ENCODE data around the gene RNU1-2.
"Not testable (repeated sequence)": the region's sequence is repeated elsewhere in the genome, so short reads cannot be mapped to it uniquely, and the experiment has no call there.

Gene RNU1-2

DNA sequence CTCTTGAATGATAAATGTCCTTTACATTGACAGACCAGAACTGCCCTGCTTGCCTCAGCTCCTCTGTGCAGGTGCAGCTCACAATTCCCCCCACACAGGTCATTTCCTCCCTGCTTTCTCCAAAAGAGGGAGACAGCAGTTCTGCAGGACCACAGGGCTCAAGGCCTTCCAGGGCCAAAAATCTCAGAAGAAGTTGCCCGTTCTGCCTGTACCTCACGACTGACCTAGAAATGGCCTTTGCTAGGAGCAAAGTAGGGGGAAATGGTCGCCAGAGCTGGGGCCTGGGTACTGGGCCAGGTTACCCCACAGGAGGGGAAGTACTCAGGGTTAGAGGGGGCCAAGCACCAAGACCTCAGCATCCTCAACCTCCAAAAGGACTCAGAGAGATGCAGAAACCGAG, 11.1 kb downstream of the RNU1-2 start:
- no peaks in the 10 kb centered on the region for H3K27me3 ChIP-seq (ENCODE audit: insufficient read depth, insufficient read length)
- no peak for TF ChIP-seq ZNF274 (IDR thresholded peaks at IDR 0.05; ENCODE audit: low read depth, low read length)
- TF ChIP-seq SUZ12 (IDR thresholded peaks at IDR 0.05; ENCODE audit: extremely low read depth, insufficient read depth, insufficient read length): no peak
- TF ChIP-seq YY1 (IDR thresholded peaks at IDR 0.05; ENCODE audit: insufficient read depth, insufficient read length): no peak
- no peak for DNase-seq (ENCODE audit: low read depth, low spot score)
- no peaks in the 10 kb centered on the region for H3K36me3 ChIP-seq (ENCODE audit: insufficient read depth, insufficient read length, low read length)
- H3K4me3 ChIP-seq (ENCODE audit: insufficient read length, low read depth): no peak overlapping the region
- H3K9ac ChIP-seq (ENCODE audit: insufficient read length, low read depth): no peak overlapping the region
- peaks cover 5% of the 10 kb centered on the region; the same call in 1 of the 2 replicates for H3K9me3 ChIP-seq (ENCODE audit: insufficient read depth, low read length)
- H3K4me1 ChIP-seq (ENCODE audit: insufficient read depth, insufficient read length): no peaks in the 10 kb centered on the region

DNA sequence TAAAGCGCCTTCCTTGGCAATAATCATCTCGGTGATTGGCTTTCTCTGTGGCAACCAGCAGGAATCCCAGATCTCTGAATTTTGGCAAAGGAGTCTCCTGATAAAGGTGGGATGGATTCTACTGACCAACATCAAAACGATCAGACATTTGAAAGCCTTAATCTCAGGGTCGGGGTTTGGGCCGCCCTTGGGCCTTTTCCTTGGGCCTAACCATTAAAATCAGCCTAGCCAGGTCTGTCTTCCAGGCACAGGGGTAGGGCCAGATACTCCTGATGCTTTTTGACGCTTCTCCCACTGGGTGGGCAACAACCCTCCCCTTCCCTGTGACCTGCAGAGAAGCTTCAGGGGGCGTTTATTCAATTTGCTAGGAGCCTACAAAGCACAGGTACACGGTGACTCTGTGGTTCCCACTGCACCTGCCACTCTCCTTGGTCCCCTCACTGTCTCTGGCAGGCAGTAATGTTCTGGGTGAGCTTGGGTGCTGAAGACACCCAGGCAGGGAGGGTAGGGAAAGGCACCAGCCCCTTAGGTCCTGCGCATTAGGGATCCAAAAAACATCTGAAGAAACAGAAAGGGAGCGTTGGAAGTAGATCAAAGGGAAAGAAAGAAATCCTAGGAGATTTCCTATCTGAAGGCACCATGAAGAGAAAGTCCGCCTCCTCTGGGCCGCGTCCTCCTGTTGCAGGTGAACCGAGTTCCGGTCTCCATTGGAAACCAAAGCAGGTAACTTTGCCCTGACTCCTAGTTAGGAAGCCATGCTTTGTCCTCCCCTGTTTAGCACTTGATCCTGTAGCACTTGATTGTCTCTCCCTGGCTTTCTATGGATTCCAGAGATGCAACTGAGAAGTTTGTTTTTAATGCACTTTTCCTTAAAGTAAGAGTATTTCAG, 12.3 kb downstream of the RNU1-2 start:
- H3K9ac ChIP-seq (ENCODE audit: insufficient read length, low read depth): no peak overlapping the region
- peaks cover 3% of the 10 kb centered on the region for H3K27me3 ChIP-seq (ENCODE audit: insufficient read depth, insufficient read length)
- no peak for DNase-seq (ENCODE audit: low read depth, low spot score)
- H3K4me1 ChIP-seq (ENCODE audit: insufficient read depth, insufficient read length): no peaks in the 10 kb centered on the region
- H3K36me3 ChIP-seq (ENCODE audit: insufficient read depth, insufficient read length, low read length): no peaks in the 10 kb centered on the region
- H3K9me3 ChIP-seq (ENCODE audit: insufficient read depth, low read length): peaks cover 5% of the 10 kb centered on the region; the same call in 1 of the 2 replicates
- TF ChIP-seq SUZ12 (IDR thresholded peaks at IDR 0.05; ENCODE audit: extremely low read depth, insufficient read depth, insufficient read length): no peak
- TF ChIP-seq YY1 (IDR thresholded peaks at IDR 0.05; ENCODE audit: insufficient read depth, insufficient read length): no peak
- TF ChIP-seq ZNF274 (IDR thresholded peaks at IDR 0.05; ENCODE audit: low read depth, low read length): no peak
- no peak overlapping the region for H3K4me3 ChIP-seq (ENCODE audit: insufficient read length, low read depth)

DNA sequence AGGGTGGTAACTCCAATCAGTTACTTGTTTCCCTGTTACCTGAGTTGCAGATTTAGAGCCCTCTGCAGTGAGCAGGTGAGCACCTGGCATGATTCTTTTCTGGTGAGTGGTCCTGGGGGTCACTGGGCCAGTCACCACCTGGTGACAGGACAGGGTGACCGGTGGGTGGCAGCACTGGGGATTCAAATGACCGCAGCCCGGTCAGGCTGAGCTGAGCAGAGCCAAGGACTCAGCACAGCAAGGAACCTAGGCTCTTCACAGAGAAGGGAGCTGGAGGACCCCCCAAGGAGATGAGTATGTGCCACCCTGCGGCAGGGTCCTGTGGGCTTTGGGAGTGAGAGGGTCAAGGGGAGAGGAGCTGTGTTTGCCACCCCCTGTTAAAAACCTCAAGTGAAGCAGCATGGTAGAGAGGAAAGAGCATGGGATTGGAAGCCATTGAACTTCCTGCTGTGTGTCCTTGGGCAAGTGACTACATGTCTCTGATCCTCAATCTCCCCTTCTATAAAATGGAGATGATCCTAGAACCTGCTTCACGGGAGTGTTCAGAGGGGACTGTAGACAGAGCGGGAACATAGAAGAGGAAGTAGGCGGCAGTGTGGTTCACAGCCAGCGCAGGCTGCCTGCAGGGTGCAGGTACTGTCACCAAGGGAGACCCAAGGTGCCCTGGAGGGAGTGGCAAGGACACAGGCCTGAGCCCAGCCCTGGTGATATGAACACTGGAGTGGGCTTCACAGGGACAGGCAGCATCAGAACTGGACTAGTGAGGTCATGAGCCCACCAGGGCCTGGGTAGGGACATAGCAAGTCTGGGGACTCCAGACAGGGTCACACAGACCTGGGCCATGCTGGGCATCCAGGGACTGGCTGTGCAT, 16.3 kb downstream of the RNU1-2 start:
- DNase-seq (ENCODE audit: low read depth, low spot score); H3K4me3 ChIP-seq (ENCODE audit: insufficient read length, low read depth); H3K9me3 ChIP-seq (ENCODE audit: insufficient read depth, low read length); H3K9ac ChIP-seq (ENCODE audit: insufficient read length, low read depth); H3K36me3 ChIP-seq (ENCODE audit: insufficient read depth, insufficient read length, low read length); H3K27me3 ChIP-seq (ENCODE audit: insufficient read depth, insufficient read length): not testable (repeated sequence)
- peaks cover 11% of the 10 kb centered on the region for H3K4me1 ChIP-seq (ENCODE audit: insufficient read depth, insufficient read length)

DNA sequence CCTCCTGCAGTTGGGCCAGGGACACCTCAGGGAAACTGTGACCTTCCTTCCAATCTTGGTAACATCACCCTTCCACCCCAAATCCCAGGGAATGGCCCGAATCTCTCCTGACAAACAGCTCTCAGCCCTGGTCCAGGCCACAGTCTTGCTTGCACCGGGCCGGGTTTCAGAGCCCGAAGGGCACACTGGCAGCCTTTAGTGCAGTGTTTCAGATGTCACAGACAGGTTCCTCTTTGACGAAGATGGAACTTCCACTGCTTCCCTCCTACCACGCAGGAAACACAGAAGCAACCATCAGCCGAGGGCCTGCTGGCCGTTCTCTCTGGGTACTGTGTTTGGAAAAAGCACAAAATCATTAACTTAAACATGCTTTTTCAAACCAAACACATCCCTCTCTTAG, 17.0 kb downstream of the RNU1-2 start:
- Histone ChIP-seq H3K4me1 (ENCODE audit: insufficient read depth, insufficient read length) (peaks cover 11% of the 10 kb centered on the region), H3K9ac (ENCODE audit: insufficient read length, low read depth) (peak overlapping the region; percentile 75)
- not testable (repeated sequence) for DNase-seq (ENCODE audit: low read depth, low spot score); H3K9me3 ChIP-seq (ENCODE audit: insufficient read depth, low read length); H3K27me3 ChIP-seq (ENCODE audit: insufficient read depth, insufficient read length); H3K4me3 ChIP-seq (ENCODE audit: insufficient read length, low read depth); H3K36me3 ChIP-seq (ENCODE audit: insufficient read depth, insufficient read length, low read length)

DNA sequence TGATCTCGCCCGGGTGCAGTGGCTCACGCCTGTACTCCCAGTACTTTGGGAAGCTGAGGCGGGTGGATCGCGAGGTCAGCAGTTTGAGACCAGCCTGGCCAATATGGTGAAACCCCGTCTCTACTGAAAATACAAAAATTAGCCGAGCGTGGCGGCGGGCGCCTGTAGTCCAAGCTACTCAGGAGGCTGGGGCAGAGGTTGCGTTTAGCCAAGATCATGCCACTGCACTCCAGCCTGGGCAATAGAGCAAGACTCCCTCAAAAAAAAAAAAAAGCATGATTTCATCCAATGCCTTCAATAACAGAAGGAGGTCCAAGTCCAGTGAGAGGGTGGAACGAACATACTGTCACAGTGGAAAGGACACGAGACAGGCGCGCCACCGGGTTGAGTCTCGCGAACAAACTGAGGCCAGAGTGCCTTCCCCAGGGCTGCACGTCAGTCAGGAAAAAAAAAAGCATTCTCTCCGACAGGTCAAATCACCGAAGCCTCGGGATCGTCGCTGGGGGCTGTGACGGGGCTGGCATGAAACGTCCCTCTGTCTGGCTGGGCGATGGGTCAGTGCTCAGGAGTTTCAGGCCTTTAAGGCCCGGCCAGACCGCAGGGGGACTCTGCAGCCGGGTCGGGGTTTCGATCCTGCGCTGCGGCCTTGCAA, 17.5 kb downstream of the RNU1-2 start:
- no peaks in the 10 kb centered on the region for H3K9me3 ChIP-seq (ENCODE audit: insufficient read depth, low read length)
- peaks cover 8% of the 10 kb centered on the region for H3K27me3 ChIP-seq (ENCODE audit: insufficient read depth, insufficient read length)
- no peak for TF ChIP-seq YY1 (IDR thresholded peaks at IDR 0.05; ENCODE audit: insufficient read depth, insufficient read length)
- no peak for TF ChIP-seq ZNF274 (IDR thresholded peaks at IDR 0.05; ENCODE audit: low read depth, low read length)
- no peak for TF ChIP-seq SUZ12 (IDR thresholded peaks at IDR 0.05; ENCODE audit: extremely low read depth, insufficient read depth, insufficient read length)
- no peaks in the 10 kb centered on the region for H3K36me3 ChIP-seq (ENCODE audit: insufficient read depth, insufficient read length, low read length)
- no peak for DNase-seq (ENCODE audit: low read depth, low spot score)
- H3K4me1 ChIP-seq (ENCODE audit: insufficient read depth, insufficient read length): peaks cover 11% of the 10 kb centered on the region
- peak overlapping the region; percentile 75 for H3K9ac ChIP-seq (ENCODE audit: insufficient read length, low read depth)
- H3K4me3 ChIP-seq (ENCODE audit: insufficient read length, low read depth): peak overlapping the region; percentile 48

DNA sequence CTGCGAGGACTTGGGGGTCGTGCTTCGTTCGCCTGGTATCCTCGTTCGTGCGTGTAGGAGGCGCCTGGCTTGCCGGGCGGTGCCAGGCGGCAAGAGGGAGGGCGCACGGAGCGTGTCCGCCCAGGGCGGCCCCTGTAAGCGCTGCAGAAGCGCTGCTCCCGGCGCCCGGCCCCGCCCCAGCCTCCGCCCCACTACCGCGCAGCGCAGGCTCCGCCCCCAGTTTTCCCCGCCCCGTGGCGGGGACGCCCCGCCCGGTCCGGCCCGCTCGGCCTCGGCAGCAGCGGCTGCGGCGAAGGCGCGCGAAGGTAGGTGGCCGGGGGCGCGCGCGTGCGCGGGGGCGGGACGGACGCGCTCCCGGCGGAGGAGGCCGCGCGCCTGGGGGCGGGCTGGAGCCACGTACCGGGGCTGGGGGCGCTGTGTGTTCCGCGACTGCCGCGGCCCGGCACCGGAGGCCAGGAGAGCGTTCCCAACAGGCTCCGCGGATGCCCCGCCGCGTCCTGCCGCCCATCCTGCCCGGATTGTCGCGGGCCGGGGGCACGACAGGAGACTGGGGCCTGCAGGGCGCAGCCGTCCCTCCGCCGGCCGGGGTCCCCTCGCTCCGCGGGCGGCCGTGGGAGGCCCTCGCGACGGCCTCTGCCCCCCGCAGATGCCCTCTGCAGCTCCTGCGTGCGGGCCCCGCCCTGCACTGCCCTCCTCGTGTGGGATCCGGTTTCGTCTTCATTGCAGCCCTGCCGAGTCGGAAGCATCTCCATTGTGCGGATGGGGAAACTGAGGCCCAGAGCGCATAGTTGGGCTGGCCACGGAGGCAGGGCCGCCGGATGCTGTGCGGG, 18.3 kb downstream of the RNU1-2 start:
- peak; percentile 92 for DNase-seq (ENCODE audit: low read depth, low spot score)
- H3K9me3 ChIP-seq (ENCODE audit: insufficient read depth, low read length): no peaks in the 10 kb centered on the region
- H3K27me3 ChIP-seq (ENCODE audit: insufficient read depth, insufficient read length): peaks cover 8% of the 10 kb centered on the region
- TF ChIP-seq YY1 (IDR thresholded peaks at IDR 0.05; ENCODE audit: insufficient read depth, insufficient read length): no peak
- no peak for TF ChIP-seq ZNF274 (IDR thresholded peaks at IDR 0.05; ENCODE audit: low read depth, low read length)
- TF ChIP-seq SUZ12 (IDR thresholded peaks at IDR 0.05; ENCODE audit: extremely low read depth, insufficient read depth, insufficient read length): no peak
- peak overlapping the region; percentile 94 for H3K9ac ChIP-seq (ENCODE audit: insufficient read length, low read depth)
- no peaks in the 10 kb centered on the region for H3K36me3 ChIP-seq (ENCODE audit: insufficient read depth, insufficient read length, low read length)
- H3K4me3 ChIP-seq (ENCODE audit: insufficient read length, low read depth): peak overlapping the region; percentile 69
- H3K4me1 ChIP-seq (ENCODE audit: insufficient read depth, insufficient read length): peaks cover 11% of the 10 kb centered on the region

DNA sequence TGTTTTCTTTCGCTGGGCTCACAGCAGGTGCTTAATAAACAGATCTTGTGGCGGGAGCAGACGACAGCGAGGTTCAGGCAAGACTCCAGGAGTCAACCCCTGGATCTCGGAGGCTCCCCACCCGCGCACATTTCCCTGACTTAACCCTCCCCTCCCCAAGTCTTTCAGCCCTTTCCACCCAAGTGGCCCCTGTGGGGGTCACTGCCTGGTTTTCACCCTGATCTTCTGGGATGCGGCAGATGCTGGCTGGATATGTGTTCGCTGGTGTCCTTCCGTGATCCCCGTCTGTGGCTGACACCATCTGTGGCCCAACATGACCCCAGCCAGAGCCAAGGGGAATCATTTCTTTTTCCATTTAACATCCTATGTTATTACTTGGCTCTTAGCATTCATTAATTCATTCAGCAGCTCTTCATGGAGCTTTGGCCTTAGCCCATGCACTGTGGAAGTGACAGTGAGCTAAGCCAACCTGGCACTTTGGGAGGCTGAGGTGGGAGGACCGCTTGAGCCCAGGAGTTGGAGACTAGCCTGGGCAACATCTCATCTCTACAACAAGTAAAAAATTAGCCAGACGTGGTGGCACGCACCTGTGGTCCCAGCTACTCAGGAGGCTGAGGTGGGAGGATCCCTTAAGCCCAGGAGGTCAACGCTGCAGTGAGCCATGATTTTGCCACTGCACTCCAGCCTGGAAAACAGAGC, 19.3 kb downstream of the RNU1-2 start:
- peak overlapping the region; percentile 39 for H3K9ac ChIP-seq (ENCODE audit: insufficient read length, low read depth)
- H3K27me3 ChIP-seq (ENCODE audit: insufficient read depth, insufficient read length); H3K9me3 ChIP-seq (ENCODE audit: insufficient read depth, low read length); DNase-seq (ENCODE audit: low read depth, low spot score); H3K36me3 ChIP-seq (ENCODE audit: insufficient read depth, insufficient read length, low read length): not testable (repeated sequence)
- H3K4me1 ChIP-seq (ENCODE audit: insufficient read depth, insufficient read length): peaks cover 11% of the 10 kb centered on the region
- peak overlapping the region; percentile 69 for H3K4me3 ChIP-seq (ENCODE audit: insufficient read length, low read depth)

Data from NT2/D1 (cell line).